Colonic mucosa (tissue), 4 donors: ENCODE measurements around the gene RABGAP1L. TPM values are rescaled to one million over a fixed set of nuclear protein-coding genes. Genes with fewer than 3 reads are reported as not detected.

Experiments
- DNase-seq: peaks from one replicate; pipeline ENCODE4 v3.0.0-alpha.2; 2020
- H3K27ac ChIP-seq: fragments of 200-600 bp; one replicate; pipeline ENCODE4 v1.8.0; 2021
- H3K27me3 ChIP-seq: fragments of 200-600 bp; one replicate; pipeline ENCODE4 v1.8.0; 2021
- H3K36me3 ChIP-seq: fragments of 200-600 bp; one replicate; pipeline ENCODE4 v1.8.0; 2021
- H3K4me1 ChIP-seq: fragments of 200-600 bp; one replicate; pipeline ENCODE4 v1.8.0; 2021; ENCODE audit warnings: mild to moderate bottlenecking
- H3K4me3 ChIP-seq: fragments of 200-600 bp; one replicate; pipeline ENCODE4 v1.8.0; 2021
- H3K9ac ChIP-seq, 2 donors: one replicate each; pipeline ENCODE4 v1.7.0; 2013; ENCODE audit warnings: control low read depth in 2 of 2, low read depth in 2 of 2, low read length in 2 of 2
- H3K9me3 ChIP-seq: fragments of 200-600 bp; one replicate; pipeline ENCODE4 v1.8.0; 2021
- intact Hi-C: fragments of 100-400 bp; cut with DNase I; formaldehyde crosslinking; loops from one replicate; pipeline ENCODE4 v1.14.1; 2022
- total RNA-seq, 2 donors: library from RNA; stranded (reverse); fragmentation: NEBNext Ultra II Directional in 1 of 2; extraction: Animal tissue kit (Norgen Biotek cat#: 25700) in 1 of 2; gene quantifications; one replicate each; pipeline ENCODE4 v1.2.1, GENCODE V29; 2021
- TF ChIP-seq, protein P1 (sequence below): fragments of 200-600 bp; IDR thresholded peaks from one replicate; pipeline ENCODE4 v1.8.0; 2022; ENCODE audit warnings: antibody characterized with exemption, mild to moderate bottlenecking
- donor health status: healthy.
- donor health status: DM: no; HTN: no; CAD: no.
- donor health status: DM: no; HTN: no; CAD: no.

The RABGAP1L gene
- total RNA-seq, 2 donors from 2014 or later: 50.3 to 87.0 TPM

DNA sequence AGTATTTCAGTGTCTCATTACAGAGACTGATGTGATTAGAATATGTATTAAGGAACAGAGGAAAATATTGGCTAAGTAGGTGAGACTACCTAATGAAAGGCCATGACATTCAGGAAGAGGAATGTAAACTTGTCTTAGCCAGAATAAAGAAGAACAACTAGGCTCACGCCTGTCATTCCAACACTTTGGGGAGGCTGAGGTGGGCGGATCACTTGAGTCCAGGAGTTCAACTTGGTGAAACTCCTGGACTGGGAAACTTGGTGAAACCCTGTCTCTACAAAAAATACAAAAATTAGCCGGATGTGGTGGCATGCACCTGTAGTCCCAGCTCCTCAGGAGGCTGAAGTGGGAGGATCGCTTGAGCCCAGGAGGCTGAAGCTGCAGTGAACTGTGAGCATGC lies 825.6 kb downstream of the RABGAP1L start:
- H3K27ac ChIP-seq: no peak overlapping the region
- no peaks in the 10 kb centered on the region for H3K36me3 ChIP-seq
- H3K9ac ChIP-seq: no peak overlapping the region
- H3K4me3 ChIP-seq: no peak overlapping the region
- H3K27me3 ChIP-seq: no peaks in the 10 kb centered on the region
- no peaks in the 10 kb centered on the region for H3K9me3 ChIP-seq
- TF ChIP-seq, protein P1, sequence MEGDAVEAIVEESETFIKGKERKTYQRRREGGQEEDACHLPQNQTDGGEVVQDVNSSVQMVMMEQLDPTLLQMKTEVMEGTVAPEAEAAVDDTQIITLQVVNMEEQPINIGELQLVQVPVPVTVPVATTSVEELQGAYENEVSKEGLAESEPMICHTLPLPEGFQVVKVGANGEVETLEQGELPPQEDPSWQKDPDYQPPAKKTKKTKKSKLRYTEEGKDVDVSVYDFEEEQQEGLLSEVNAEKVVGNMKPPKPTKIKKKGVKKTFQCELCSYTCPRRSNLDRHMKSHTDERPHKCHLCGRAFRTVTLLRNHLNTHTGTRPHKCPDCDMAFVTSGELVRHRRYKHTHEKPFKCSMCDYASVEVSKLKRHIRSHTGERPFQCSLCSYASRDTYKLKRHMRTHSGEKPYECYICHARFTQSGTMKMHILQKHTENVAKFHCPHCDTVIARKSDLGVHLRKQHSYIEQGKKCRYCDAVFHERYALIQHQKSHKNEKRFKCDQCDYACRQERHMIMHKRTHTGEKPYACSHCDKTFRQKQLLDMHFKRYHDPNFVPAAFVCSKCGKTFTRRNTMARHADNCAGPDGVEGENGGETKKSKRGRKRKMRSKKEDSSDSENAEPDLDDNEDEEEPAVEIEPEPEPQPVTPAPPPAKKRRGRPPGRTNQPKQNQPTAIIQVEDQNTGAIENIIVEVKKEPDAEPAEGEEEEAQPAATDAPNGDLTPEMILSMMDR: no peak
- intact Hi-C loops: loop anchor here (5.0 kb wide), 1 partner anchor 213 kb away; no protein-coding TSS in a partner anchor
- H3K4me1 ChIP-seq: no peaks in the 10 kb centered on the region
- DNase-seq: no peak

DNA sequence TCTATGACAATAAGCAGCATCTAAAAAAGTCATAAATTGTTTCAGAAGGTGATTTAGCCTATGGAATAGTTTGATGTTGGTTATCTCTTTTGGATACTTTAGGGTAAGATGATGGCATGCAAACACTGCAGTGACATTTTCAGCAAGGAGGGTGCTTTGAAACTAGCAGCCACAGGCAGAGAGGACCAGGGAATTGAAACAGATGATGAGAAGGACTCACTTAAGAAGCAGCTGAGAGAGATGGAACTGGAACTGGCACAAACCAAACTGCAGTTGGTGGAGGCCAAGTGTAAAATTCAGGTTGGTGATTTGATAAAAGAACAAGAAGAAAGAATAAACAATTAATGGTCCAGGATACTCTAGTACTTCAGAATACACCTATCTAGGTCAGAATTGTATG lies 829.2 kb downstream of the RABGAP1L start:
- intact Hi-C loops: no loop called here
- Histone ChIP-seq H3K9ac (no peak overlapping the region), H3K27me3 (no peaks in the 10 kb centered on the region), H3K36me3 (no peaks in the 10 kb centered on the region), H3K4me3 (no peak overlapping the region), H3K27ac (no peak overlapping the region), H3K9me3 (no peaks in the 10 kb centered on the region), H3K4me1 (no peaks in the 10 kb centered on the region)
- TF ChIP-seq, protein P1: no peak
- no peak for DNase-seq

DNA sequence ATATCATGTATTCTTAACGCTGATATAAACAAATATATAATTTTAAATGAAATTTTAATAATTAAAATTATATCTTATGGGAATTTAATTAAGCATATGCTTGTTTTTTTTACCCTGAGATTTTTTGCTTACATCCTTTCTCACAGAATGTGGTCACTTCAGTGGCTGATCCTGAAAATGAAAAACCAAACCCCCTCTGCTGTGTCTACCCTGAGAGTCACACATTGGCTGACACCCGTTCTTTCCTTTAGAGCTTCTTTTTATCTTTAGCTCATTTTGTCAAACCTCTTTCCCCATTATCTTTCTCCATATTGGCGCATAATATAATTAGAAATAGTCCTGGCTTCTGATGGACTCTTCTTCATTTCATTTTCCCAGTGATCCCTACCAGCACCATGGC lies 829.7 kb downstream of the RABGAP1L start:
- no peak for DNase-seq
- H3K27ac ChIP-seq: no peak overlapping the region
- H3K4me3 ChIP-seq: no peak overlapping the region
- H3K9ac ChIP-seq: no peak overlapping the region
- H3K27me3 ChIP-seq: no peaks in the 10 kb centered on the region
- TF ChIP-seq, protein P1: no peak
- H3K4me1 ChIP-seq: no peaks in the 10 kb centered on the region
- no peaks in the 10 kb centered on the region for H3K9me3 ChIP-seq
- no peaks in the 10 kb centered on the region for H3K36me3 ChIP-seq
- intact Hi-C loops: no loop called here

DNA sequence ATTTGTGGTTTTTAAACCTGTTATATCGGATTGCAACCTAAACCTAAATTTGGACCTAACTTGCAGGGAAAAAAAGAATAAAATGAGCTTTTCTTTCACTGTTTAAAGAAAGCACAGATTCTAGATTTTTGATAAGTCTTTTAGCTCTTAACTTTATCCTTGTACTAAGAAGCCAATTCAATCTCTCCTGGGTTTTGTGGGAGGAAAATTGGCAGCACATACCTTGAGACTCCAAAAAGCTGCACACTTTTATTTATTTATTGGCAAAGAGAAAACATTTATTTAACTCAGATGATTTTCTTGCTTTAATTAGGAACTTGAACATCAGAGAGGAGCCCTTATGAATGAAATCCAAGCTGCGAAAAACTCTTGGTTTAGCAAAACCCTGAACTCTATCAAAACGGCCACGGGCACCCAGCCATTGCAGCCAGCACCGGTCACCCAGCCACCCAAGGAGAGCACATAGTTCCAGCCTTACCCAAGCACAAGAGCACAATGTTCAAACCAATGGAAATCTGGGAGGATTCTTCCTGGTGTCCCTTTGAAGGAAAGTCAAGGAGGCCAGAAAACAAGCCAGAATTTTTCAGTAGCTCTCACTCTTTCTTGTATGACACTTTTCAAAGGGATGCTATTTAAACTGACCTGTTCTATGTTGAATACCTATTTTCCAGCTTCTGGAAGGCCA lies 830.4 kb downstream of the RABGAP1L start:
- intact Hi-C loops: no loop called here

DNA sequence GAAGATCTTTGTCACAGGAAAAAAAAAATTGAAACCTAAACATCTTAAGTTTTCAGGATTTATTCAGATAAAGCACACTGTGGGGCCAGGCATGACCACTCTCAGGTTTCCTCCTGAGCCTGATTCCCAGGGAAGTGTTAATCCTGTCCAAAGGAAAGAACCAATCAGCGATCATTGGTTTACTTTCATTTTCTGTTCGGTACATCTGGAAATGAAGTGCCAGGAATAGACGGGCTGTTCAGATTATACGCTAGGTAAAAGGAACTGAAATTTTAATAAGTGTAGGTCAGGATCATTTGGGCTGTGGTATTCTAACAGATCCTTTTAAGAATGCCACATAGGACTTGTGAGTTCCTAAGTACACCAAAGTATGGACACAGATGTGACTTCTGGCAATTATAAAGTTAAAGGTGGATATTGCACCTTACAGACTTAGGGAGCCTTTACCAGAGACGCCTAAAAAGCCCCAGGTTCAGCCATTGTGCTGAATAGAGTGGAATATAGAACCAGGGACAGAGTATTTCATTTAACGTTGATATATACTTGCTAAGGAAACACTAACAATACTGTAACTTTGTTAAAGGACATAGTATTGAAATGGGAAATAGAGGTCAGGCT lies 831.2 kb downstream of the RABGAP1L start:
- Histone ChIP-seq H3K27ac (peak overlapping the region; percentile 74), H3K9ac (peak overlapping the region in 1 of 2 donors; percentile 67), H3K36me3 (no peaks in the 10 kb centered on the region), H3K27me3 (no peaks in the 10 kb centered on the region), H3K9me3 (no peaks in the 10 kb centered on the region), H3K4me3 (peak overlapping the region; percentile 27), H3K4me1 (no peaks in the 10 kb centered on the region)
- TF ChIP-seq, protein P1: no peak
- intact Hi-C loops: no loop called here
- DNase-seq: peak; percentile 42

More for the DNA sequence above, 830.4 kb downstream of the RABGAP1L start:
- H3K4me1 ChIP-seq: no peaks in the 10 kb centered on the region
- no peaks in the 10 kb centered on the region for H3K27me3 ChIP-seq
- H3K36me3 ChIP-seq: no peaks in the 10 kb centered on the region
- TF ChIP-seq, protein P1: no peak
- DNase-seq: no peak
- no peak overlapping the region for H3K9ac ChIP-seq
- H3K27ac ChIP-seq: peak overlapping the region; percentile 74
- no peaks in the 10 kb centered on the region for H3K9me3 ChIP-seq
- peak overlapping the region; percentile 27 for H3K4me3 ChIP-seq
